Loucy (cell line): ENCODE measurements around the gene MAP7D1.

Source experiments
- CTCF ChIP-seq: fragments of 200-600 bp; sonication (generic); conservative IDR thresholded peaks from 2 replicates; pipeline ENCODE4 v1.5.1; 2014; ENCODE audit warnings: mild to moderate bottlenecking, antibody characterized with exemption, low read length
- EZH2phosphoT487 ChIP-seq: fragments of 200-600 bp; IDR thresholded peaks from 2 replicates; pipeline ENCODE4 v1.6.1; 2018; ENCODE audit warnings: antibody characterized with exemption, mild to moderate bottlenecking, moderate library complexity, borderline replicate concordance

DNA sequence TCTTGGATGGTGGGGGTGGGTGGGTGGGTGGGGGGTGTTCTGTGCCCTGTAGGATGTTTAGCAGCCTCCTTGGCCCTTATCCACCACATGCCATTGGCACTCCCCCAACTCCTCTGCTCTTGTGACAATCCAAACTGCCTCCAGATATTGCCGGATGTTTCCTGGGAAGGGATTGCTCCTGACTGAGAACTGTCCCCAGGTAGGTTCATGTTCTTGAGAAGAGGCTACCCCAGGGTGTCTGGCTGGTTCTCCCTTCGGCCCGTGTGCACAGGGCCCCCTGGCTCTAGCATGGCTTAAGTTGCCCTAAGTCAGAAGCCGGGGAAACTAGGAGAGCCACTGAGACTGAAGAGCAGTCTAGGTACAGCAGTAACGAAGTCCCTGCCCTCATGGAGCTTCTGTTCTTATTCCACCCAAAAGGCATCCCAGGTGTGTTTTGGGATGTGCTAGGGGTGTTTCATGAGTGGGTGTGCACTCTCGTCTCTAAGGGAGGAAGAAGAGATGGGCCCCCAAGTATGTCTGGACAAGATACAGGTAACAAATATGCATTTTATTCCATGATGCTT is 48.5 kb downstream of the MAP7D1 start:
- no peak for TF ChIP-seq CTCF
- TF ChIP-seq EZH2phosphoT487 = no peak
